GM12874 (cell line): ENCODE measurements around the gene GJB2.

Experiments used
- CTCF ChIP-seq: IDR thresholded peaks from 2 replicates; pipeline ENCODE4 v1.5.1; 2011; ENCODE audit warnings: low read depth, mild to moderate bottlenecking, control low read depth, low read length, moderate library complexity; ENCODE audit not compliant: insufficient read depth

Gene GJB2

GRCh38 chr13:20160306-20161274, 32.1 kb downstream of the GJB2 start, which contains the start of gene GJA3:
Gene GJA3, minus strand, starts transcription at chr13:20161052. Its CDS starts 17,764 bp downstream, at chr13:20143288.
- TF ChIP-seq CTCF = no peak

GRCh38 chr13:20159646-20160305, 33.0 kb downstream of the GJB2 start:
- no peak for TF ChIP-seq CTCF

- TF ChIP-seq CTCF = no peak
Measured at GRCh38 chr13:20157151-20157796, 35.5 kb downstream of the GJB2 start.

DNA sequence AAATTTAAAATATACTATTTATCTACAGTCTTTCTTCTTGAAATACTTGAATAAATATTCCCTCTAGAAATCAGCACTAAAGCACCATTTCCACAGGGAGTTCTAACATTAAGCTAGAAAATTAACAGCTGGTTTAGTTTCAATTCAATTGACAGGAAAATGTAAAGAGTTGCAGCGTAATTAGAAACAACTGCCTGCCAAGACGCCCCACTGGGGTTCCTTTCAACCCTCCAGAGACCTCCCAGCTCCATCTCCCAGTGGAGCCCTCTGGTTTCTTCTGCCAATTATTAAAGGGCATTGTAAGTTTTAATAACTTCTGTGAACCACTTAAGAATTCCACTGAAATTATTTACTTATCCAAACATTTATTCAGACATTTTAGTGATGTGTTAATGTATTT, 36.0 kb downstream of the GJB2 start:
- TF ChIP-seq CTCF = no peak

DNA sequence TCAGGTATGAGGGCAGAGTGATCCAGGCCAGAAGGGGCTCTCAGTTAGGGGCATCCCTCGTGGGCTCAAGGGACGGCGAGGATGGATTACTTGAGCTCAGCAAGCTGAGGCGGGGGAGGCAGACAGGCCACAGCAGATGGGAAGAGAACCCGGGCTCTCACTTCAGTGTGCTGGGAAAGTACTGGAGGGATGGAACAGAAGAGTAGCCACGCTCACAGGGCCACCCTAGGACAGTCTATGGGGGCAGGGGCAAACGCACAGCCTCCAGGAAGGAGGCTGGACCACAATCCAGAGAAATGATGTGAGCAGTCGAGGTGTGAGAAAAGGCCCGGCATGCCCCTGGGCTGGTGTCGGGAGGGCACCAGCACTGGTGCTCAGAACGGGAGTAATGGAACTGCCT, 41.1 kb downstream of the GJB2 start:
- no peak for TF ChIP-seq CTCF

DNA sequence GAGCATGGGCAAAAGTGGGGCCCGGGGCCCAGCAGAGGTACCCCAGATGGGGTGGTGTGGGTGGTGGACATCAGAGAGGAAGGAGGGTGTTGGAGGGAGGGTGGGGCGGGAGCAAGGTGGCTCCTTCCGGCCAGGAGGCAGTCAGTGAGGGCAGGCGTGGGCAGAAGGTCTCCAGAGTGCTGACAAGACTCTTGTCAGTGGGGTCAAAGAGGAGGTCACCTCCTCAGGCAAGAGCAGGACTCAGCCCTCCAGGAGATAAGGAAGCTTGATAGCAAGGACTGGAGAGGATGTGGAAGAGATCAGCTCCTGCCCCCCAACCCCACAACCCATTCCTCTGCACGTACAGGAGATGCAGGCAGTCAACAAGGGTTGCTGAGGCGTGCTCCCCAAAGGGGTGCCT, 41.7 kb downstream of the GJB2 start:
- no peak for TF ChIP-seq CTCF

DNA sequence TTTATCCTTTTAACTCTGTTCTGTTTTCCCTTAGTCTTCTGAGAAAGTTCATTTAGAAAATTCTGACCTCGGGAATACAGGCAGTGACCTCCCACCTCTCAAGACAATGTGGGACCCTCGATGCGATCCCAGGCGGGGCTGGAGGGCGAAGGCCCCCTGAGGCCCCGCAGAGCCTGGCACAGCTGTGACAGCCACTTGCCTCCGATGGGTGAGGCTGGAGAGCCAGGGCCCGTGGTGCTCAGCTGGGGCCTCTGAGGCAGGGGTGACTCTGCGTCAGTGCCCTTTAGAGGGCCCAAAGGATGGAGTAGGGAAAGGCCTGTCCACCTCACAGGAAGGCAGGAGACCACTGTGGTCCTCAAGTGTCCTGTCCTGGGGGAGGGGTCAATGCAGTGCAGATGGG, 42.2 kb downstream of the GJB2 start:
- no peak for TF ChIP-seq CTCF
